Hypothalamus (tissue), 51 donors: ENCODE results near the gene ITGB1BP2.
"Not testable (repeated sequence)": the region's sequence is repeated elsewhere in the genome, so short reads cannot be mapped to it uniquely, and the experiment has no call there.

Experiments
- DNase-seq, 51 donors: peaks; one replicate each; lab custom pipeline; 2025; lab: John Stamatoyannopoulos, UW

The ITGB1BP2 gene

DNA sequence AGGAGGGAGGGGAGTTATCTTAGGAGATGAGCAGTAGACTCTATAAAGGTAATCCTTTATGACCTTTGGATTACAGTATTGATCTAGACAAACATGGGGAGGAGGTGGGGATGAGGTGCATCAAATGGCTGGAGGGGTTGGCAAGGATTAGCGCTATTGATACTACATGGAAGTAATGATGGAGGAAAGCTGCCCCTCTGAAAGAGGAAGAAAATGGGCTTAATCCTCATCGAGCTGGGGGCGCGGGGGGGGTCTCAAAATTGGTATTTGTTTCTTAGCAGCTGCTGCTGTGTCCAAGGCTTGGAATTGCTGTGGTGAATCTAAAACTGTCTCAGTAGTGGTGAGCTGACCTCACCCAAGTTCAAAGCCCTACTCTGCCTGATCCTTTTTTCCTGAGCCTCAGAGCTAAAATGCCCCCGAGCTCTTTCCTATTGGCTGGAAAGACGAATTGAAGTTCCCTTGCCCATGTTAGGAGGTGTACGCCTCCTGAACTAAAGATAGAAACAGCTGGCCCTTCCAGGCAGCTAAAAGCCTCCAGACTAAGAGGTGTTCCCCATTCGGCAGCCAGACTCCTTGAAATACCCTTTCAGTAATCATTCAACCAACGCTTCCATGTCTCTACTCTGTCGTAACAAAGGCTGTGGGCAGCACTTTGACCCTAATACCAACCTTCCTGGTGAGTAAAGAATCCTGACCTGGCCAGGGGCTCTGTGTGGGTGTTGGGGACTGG, at the start of gene ITGB1BP2:
ITGB1BP2 (plus strand) TSS at position 556 of the 730 bp plus-strand sequence; CDS start at position 613, 57 bp downstream.
- peak in 2 of 51 donors; percentile 0 for DNase-seq

DNA sequence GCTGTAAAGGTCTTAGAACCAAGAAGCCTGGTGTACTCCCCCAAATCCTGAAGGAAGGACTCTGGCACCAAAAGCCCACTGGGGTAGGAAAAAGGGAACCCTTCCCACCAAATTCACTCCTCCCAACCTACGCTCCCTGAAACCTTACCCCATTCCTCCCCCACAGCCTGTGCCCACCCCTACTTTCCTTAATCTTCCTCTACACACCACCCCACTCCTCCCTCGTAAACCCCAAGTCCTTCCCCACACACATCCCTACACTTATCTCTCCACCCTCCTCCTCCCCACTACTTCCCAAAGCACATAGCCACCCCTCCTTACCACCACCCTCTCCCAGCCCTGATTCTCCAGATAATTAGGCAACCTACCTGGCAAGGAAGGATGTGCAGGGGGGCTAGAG, 49.3 kb upstream of the ITGB1BP2 start:
- no peak for DNase-seq

DNA sequence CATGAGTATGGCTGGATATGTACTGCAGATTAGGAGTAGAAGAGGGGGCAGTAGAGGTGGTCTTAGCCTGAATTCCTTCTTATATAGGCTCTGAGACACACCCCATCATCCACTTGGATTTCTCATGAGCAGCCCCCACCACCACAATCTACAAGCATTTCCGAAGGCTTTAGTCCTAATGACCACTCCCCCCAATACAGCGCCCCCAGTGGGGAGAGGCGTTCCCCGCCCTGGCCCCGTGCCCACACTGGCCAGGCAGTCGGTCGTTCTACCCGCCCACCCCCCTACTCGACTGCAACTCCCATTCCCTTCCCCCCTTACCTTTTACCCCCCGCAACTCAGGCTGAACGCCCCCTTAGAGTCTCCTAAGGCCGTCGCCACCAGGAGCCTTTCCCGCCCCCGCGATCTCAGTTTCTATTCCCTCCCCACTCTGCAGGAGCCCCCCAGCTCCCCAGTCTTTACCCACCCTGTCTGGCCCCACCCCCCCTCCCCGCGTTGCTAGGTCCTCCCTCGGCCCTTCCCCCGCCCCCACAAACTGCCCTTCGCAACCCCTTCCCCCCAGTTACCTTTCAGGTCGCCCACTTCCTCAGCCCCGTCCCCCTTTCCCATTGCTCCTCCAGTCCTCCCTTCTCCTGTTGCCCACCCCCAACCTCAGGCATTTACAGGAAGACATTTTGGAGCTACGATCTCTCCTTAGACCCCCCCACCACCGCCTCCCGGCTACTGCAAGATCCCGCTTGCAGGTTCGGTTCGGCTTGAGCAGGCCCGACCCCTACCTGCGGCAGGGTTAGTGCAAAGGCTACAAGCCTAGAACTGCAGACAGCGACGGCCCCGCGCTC, 48.1 kb upstream of the ITGB1BP2 start:
- DNase-seq, result peak in 33 of 51 donors; percentile 1 to 47 (median 6)

DNA sequence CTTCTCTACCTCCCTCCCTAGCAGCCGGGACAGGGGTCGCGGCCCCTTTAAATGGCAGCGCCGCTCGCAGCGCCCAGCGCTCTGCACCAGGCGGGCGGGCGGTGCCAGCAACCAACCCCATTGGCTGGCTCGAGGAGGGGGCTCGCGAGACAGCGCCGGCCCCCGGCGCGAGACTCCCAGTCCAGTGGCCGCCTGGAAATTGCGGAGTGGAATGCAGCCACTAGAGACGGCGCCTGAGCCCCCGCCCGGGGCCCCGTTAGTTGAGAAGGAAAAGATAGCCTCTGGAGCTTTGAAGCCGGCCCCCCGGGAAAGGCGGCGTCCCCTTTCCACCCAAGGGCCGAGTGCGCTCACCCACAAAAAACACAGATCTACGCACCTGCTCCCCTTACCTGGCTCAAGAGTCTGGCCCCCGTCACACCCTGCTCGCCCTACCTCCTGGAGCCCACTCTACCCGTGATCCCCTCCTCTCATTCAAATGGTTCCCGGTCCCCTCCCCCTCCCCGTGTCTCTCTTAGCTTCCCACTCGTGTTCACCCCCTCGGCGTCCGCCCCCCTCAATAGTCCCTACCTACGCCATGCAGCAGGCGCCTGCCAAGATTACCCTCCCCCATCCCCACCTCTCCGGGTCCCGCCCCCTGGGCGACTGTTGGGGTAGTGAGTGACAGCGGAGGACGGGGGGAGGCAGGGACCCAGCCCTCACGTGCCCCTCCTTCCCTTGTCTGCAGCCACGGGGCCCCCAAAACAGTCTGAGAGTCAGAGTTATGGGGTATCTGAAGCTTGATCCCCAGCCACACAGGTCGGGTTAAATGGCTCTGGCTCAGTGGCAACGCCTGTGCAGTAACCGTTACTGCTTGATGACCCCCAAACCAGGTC, 47.2 kb upstream of the ITGB1BP2 start, which contains the start of gene ZMYM3:
ZMYM3 (minus strand) TSS at position 49 of the 872 bp plus-strand sequence. CDS start 885 bp downstream, outside the sequence.
- DNase-seq, result peak; percentile 20 to 87 (median 69)

DNA sequence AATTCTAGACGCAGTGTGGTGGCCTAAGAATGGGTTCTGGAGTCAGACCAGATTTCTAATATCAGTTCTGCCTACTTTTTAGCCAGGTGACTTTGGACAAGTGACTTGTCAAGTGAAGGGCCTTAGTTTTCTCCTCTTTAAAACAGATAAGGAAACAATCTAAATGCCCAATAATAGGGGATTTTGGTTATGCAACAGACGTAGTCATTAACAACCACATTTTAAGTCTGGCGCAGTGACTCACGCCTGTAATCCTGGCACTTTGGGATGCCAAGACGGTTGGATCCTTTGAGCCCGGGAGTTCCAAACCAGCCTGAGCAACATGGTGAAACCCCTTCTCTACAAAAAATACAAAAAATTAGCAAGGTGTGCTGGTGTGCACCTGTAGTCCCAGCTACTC, 45.5 kb upstream of the ITGB1BP2 start:
- DNase-seq, result no peak

DNA sequence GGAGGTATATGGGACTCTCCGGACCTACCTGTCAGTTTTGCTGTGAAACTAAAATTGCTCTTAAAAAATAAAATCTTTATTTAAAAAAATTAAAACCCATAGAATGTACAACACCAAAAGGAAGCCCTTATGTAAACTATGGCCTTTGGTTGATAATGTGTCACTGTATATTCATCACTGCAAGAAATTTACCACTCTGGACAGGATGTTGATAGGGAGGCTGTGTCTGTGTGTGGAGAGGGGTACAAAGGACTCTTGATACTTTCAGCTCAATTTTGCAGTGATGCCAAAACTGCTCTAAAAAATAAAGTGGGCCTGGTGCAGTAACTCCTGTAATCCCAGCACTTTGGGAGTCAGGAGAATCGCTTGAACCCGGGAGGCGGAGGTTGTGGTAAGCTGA, 44.7 kb upstream of the ITGB1BP2 start:
- DNase-seq, result no peak

DNA sequence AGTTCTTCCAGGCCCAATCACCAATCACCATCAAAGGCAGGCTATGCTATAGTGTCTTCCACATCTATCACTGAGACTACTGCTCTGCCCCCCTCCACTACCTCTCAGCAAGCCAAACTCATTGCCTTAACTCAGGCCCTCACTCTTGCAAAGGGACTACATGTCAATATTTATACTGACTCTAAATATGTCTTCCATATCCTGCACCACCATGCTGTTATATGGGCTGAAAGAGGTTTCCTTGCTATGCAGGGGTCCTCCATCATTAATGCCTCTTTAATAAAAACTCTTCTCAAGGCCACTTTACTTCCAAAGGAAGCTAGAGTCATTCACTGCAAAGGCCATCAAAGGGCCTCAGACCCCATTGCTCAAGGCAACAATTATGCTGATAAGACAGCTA, 32.9 kb upstream of the ITGB1BP2 start:
- not testable (repeated sequence) for DNase-seq

DNA sequence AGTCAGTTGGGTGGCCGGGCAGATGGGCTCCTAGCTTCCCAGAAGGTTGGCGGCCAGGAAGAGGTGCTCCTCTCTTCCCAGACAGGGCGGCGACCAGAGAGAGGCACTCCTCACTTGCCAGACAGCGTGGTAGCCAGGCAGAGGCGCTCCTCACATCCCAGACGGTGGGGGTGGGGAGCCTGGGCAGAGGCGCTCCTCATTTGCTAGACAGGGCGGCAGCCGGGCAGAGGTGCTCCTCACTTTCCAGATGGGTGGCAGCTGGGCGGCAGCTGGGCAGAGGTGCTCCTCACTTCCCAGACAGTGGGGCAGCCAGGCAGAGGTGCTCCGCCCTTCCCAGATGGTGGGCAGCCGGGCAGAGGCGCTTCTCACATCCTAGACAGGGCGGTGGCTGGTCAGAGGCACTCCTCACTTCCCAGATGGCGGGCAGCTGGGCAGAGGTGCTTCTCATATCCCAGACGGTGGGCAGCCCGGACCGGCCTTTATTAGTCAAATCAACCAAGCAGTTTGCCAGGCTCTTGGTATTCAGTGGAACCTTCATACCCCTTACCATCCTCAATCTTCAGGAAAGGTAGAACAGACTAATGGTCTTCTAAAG, 31.7 kb upstream of the ITGB1BP2 start:
- no peak for DNase-seq

DNA sequence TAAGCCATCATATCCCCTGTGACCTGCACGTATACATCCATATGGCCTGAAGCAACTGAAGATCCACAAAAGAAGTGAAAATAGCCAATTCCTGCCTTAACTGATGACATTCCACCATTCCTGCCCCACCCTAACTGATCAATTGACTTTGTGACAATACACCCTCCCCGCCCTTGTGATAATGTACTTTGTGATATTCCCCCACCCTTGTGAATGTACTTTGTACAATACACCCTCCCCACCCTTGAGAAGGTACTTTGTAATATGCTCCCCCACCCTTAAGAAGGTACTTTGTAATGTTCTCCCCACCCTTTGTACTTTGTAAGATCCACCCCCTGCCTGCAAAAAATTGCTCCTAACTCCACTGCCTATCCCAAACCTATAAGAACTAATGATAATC, 29.2 kb upstream of the ITGB1BP2 start:
- DNase-seq, result not testable (repeated sequence)

DNA sequence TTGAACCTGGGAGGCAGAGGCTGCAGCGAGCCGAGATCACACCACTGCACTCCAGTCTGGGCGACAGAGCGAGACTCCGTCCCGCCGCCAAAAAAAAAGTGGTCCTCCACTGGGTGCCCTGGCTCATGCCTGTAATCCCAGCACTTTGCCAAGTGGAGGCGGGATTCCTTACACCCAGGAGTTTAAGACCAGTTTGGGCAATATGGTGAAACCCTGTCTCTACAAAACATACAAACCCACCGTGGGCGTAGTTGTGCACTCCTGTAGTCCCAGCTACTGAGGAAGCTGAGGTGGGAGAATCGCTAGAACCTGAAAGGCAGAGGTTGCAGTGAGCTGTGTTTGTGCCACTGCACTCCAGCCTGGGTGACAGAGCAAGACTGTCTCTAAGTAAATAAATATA, 20.2 kb upstream of the ITGB1BP2 start:
- not testable (repeated sequence) for DNase-seq

DNA sequence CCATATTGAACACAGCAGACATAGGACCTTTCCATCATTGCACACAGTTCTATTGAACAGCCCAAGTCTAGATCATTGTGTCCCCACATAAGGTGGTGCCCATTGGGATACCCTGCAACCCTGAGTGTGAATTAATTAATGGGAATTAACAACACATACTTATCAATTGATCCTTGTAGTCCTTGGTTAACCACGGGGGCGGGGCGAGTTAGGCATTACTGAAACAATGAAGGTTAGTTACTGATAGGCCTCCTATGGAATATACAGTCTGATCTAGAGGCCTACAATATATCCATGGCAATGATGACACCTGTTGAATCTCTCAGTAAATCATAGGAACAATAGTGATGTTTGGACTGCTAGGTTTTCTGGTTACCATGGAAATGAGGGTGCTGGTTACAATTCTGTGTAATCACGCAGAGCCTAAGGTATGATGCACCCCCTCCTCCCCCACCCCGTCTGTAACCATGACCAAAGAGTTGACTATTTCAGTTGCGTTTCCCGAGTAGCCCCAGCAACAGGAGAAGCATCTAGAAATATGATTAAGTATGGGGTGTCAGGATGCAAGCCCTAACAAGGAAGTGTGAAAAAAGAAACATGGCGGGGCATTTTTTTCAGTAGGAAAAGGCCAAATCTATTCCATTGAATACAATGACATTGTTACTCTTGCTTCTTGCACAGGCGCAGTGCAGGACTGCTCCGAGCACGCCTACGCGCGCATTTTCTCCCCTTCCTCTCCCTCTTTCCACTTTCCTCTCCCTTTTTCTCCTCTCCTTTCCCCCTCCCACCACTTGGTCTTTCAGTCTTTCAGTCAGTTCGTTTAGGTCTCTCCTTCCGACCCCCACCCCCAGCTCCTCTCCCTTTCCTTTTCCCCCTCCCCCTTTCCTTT, 18.8 kb upstream of the ITGB1BP2 start:
- peak in 2 of 51 donors; percentile 39 to 54 for DNase-seq

DNA sequence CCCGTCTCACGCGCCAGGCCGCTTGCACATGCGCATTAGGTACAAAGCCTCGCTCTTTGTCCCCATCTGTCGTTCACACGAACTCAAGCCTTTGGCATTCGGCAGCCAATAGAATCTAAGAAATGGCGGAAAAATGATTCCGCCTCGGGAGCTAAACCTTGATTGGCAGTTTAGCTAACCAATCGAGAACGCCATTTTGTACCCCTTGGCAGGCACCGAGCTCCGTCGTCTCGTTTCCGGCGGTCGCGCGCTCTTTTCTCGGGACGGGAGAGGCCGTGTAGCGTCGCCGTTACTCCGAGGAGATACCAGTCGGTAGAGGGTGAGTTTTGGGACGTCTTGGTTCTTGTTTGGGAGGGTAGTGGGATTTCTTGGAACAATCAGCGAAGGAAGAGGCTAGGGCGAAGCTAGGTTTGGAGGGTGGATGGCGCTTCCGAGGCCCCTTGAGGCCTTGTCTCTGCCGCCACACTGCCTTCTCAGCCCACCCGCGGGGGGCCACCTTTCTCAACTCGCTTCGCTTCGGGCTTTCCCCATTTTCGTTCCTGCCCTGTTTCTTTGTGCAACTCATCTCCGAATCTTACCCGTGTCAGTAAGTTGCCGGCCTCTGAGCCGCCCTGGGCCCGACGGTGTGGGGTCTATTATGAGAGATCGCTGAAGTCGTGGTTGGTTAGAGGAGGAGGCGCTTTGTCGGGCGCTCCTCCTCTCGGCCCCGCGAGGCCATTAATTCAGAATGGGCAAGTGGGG, 18.0 kb upstream of the ITGB1BP2 start, which contains the start of gene NONO:
NONO (plus strand) TSS at position 233 of the 741 bp plus-strand sequence. CDS start 7,003 bp downstream, outside the sequence.
- DNase-seq, result peak; percentile 13 to 94 (median 75)

DNA sequence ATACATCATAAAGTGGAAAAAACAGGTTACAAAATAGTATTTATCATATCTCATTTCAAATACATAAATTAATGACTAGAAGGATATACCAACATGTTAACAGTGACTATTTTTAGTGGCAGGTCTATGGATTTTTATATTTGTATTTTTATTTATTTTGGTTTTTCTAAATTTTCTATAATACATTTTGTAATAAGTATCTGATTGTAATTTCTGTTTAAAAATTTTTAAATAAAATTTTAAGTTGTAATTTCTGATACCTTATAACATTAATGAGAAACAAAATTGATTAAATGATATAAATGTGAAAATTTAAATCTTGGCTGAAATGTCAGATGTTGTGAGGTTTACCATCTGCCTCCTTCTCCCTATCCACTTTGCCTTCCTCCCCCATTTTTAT, 15.6 kb upstream of the ITGB1BP2 start:
- DNase-seq, result no peak

DNA sequence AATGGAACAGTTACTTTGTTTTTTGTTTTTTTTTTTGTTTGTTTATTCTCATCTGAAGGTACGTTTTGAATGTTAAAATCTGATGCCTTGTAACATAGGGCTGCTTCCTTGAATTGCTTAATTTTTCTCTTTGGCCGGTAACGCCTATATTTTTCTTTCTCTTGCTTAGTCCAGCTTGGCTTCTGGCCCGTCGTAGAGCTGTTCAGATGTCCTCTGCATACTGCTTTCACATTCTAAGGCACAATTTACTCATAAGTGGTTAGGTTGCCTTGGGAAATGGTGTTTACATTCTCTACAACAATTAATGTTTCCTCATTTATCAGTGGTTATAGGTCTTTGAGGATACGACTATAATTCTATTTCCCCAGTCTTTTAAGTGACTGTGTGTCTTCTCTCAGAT, 10.2 kb upstream of the ITGB1BP2 start:
- no peak for DNase-seq

DNA sequence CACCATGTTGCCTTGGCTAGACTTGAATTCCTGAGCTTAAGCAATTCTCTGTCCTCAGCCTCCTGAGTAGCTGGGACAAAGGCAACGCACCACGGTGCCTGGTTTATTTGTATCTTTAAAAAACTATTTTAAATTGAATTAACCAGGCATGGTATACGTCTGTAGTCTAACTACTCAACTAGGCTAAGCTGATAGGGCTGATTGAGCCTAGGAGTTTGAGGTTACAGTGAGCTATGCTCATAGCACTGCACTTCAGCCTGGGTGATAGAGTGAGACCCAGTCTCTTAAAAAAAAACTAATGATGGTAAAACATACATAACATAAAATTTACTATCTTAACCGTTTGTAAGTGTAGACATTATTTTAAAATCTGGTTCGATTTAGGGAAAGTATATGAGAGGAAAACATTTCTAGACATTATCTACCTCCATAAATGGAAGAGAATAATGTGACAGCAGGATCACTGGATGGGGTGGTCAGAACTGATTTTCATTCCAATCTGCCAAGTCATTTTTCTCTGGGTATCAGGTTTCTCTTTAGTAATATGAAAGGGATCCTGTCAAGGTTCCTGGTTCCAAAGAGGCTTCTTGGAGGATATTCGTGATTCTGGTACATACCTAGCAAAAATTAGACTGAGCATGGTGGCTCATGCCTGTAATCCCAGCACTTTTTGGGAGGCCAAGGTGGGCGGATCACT, 8.7 kb upstream of the ITGB1BP2 start:
- DNase-seq, result no peak

DNA sequence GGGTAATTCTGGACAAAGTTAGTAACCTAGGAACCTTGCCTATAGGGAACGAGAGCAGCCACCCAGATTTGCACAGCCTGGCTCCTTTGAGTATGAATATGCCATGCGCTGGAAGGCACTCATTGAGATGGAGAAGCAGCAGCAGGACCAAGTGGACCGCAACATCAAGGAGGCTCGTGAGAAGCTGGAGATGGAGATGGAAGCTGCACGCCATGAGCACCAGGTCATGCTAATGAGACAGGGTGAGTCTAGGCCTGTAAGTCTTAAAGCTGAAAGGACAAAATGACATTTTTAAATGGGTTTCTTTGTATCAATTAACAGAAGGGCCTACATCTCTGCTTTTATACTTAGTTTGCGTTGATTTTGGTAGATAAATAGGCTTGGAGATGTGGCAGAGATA, 4.7 kb upstream of the ITGB1BP2 start:
- no peak for DNase-seq

DNA sequence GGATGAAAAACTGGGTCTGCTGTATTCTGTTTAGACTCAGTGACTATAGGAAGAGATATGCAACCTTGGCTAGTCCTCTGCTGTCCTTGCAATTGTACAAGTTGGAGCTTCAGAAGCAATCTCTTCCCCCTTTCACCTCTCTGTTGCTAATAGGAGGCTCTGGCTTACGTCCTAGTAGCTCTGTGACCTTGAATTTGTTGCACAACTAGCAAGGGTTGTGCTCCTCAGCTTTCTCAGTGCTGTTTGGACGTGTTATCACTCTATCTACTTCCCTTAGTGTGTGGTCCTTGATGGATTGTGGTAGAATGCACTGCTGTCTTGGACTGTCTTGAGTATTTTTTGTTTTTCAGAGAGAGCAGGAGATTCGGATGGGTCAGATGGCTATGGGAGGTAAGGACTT, 3.4 kb upstream of the ITGB1BP2 start:
- no peak for DNase-seq

DNA sequence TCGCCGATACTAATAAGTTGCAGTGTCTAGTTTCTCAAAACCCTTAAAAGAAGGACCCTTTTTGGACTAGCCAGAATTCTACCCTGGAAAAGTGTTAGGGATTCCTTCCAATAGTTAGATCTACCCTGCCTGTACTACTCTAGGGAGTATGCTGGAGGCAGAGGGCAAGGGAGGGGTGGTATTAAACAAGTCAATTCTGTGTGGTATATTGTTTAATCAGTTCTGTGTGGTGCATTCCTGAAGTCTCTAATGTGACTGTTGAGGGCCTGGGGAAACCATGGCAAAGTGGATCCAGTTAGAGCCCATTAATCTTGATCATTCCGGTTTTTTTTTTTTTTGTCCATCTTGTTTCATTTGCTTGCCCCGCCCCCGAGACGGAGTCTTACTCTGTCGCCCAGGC, 1.5 kb upstream of the ITGB1BP2 start:
- not testable (repeated sequence) for DNase-seq
